Immature natural killer cell (primary cell): Measurements from ENCODE around the gene RABGEF1. TPM values are rescaled to one million over a fixed set of nuclear protein-coding genes. Genes with fewer than 3 reads are reported as not detected.
A peak's percentile ranks its signal among the peaks of the same experiment; 100 is the strongest.
"Not testable (repeated sequence)": the region's sequence is repeated elsewhere in the genome, so short reads cannot be mapped to it uniquely, and the experiment has no call there.

ENCODE experiments used
- DNase-seq, 3 donors: peaks; one replicate each; pipeline ENCODE4 v3.0.0; 2022; ENCODE audit warnings: mixed read lengths in 1 of 3
- H3K27ac Mint-ChIP-seq, 6 donors: one replicate each; pipeline ENCODE4 v1.8.0; 2020; ENCODE audit warnings: mixed read lengths in 6 of 6, mild to moderate bottlenecking in 5 of 6, inconsistent platforms in 4 of 6, moderate library complexity in 3 of 6
- H3K27me3 Mint-ChIP-seq, 3 donors: one replicate each; pipeline ENCODE4 v1.8.0; 2020 to 2021; ENCODE audit warnings: low read depth in 3 of 3, mild to moderate bottlenecking in 3 of 3, mixed read lengths in 3 of 3, moderate library complexity in 3 of 3, inconsistent platforms in 1 of 3
- H3K36me3 Mint-ChIP-seq, 3 donors: one replicate each; pipeline ENCODE4 v1.8.0; 2020; ENCODE audit warnings: mixed read lengths in 3 of 3, inconsistent platforms in 2 of 3, mild to moderate bottlenecking in 2 of 3
- H3K4me1 Mint-ChIP-seq, 2 donors: one replicate each; pipeline ENCODE4 v1.8.0; 2020; ENCODE audit warnings: inconsistent platforms in 2 of 2, mild to moderate bottlenecking in 2 of 2, mixed read lengths in 2 of 2, moderate library complexity in 1 of 2
- H3K4me3 Mint-ChIP-seq, 5 donors: one replicate each; pipeline ENCODE4 v1.8.0; 2020; ENCODE audit warnings: mild to moderate bottlenecking in 5 of 5, mixed read lengths in 5 of 5, inconsistent platforms in 3 of 5, moderate library complexity in 3 of 5
- H3K9me3 Mint-ChIP-seq, 6 donors: one replicate each; pipeline ENCODE4 v1.8.0; 2020; ENCODE audit warnings: mild to moderate bottlenecking in 6 of 6, mixed read lengths in 6 of 6, inconsistent platforms in 4 of 6, moderate library complexity in 3 of 6
- polyA plus RNA-seq, 3 donors: library from polyadenylated mRNA; unstranded; fragments of 300-500 nt; fragmentation: Illumina TruSeq; gene quantifications; one replicate each; pipeline ENCODE4 v1.2.3, GENCODE V29; 2021

RABGEF1 gene
- polyA plus RNA-seq, 3 donors from 2014 or later, result 13.8 to 30.3 (median 22.6) TPM

GRCh38 chr7:66739953-66740301, 606 bp upstream of the RABGEF1 start:
- peak overlapping the region; percentile 95 to 97 (median 96) for H3K27ac Mint-ChIP-seq
- peaks cover 7 to 29% (median 9%) of the 10 kb centered on the region in 3 donors for H3K27me3 Mint-ChIP-seq
- H3K4me1 Mint-ChIP-seq, result peaks cover 46 to 68% of the 10 kb centered on the region in 2 donors
- H3K9me3 Mint-ChIP-seq, result peaks cover 0 to 2% (median 0%) of the 10 kb centered on the region in 6 donors
- H3K4me3 Mint-ChIP-seq, result peak overlapping the region; percentile 91 to 96 (median 92)
- H3K36me3 Mint-ChIP-seq, result peaks cover 5 to 14% (median 5%) of the 10 kb centered on the region in 3 donors
- DNase-seq, result no peak

- Mint-ChIP-seq H3K27me3 (peaks cover 7 to 32% (median 9%) of the 10 kb centered on the region in 3 donors), H3K4me1 (peaks cover 39 to 55% of the 10 kb centered on the region in 2 donors), H3K4me3 (peak overlapping the region; percentile 91 to 96 (median 92)), H3K27ac (peak overlapping the region; percentile 70 to 97 (median 84))
- H3K9me3 Mint-ChIP-seq, H3K36me3 Mint-ChIP-seq: not testable (repeated sequence)
- DNase-seq, result peak; percentile 62 to 63 (median 63)
Observed at GRCh38 chr7:66740980-66741709, 612 bp downstream of the RABGEF1 start.

DNA sequence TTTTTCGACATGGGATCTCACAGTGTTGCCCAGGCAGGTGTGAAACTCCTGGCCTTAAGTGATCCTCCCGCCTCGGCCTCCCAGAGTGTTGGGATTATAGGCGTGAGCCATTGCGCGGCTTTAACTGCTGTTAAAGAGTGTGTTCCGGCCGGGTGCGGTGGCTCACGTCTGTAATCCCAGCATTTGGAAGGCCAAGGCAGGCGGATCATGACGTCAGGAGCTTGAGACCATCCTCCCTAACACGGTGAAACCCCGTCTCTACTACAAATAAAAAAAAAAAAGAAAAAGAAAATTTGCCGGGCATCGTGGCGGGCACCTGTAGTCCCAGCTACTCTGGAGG, 1.1 kb downstream of the RABGEF1 start:
- Mint-ChIP-seq H3K9me3 (no peaks in the 10 kb centered on the region), H3K27ac (peak overlapping the region; percentile 70 to 97 (median 84)), H3K4me3 (peak overlapping the region; percentile 91 to 96 (median 92)), H3K36me3 (no peaks in the 10 kb centered on the region), H3K27me3 (peaks cover 7 to 30% (median 9%) of the 10 kb centered on the region in 3 donors), H3K4me1 (peaks cover 36 to 50% of the 10 kb centered on the region in 2 donors)
- no peak for DNase-seq

DNA sequence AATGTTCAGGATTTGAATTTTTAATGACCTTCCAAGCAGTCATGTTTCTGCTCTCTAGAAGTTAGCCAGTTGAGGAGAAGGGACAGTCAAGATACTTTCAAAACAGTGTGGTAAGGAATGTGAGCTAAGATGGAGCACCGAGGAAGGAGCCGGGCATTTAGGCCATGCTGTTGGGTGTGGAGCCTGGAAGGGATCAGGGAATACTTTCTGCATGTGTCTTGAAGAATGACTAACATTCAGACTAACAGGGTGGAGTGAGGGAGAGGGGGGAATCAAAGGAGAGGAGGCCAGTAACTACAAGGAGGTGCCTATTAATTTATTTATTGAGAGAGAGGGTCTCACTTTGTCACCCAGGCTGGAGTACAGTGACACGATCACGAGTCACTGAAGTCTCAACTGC, 1.8 kb downstream of the RABGEF1 start:
- peaks cover 32 to 44% of the 10 kb centered on the region in 2 donors for H3K4me1 Mint-ChIP-seq
- not testable (repeated sequence) for H3K36me3 Mint-ChIP-seq, DNase-seq, H3K9me3 Mint-ChIP-seq
- peak overlapping the region; percentile 5 to 59 (median 48) for H3K4me3 Mint-ChIP-seq
- H3K27me3 Mint-ChIP-seq, result peaks cover 7 to 27% (median 9%) of the 10 kb centered on the region in 3 donors
- H3K27ac Mint-ChIP-seq, result peak overlapping the region; percentile 20 to 97 (median 76)

- peak overlapping the region in 2 of 6 donors; percentile 39 to 64 for H3K27ac Mint-ChIP-seq
- H3K4me3 Mint-ChIP-seq, result peak overlapping the region in 1 of 5 donors; percentile 31
- H3K36me3 Mint-ChIP-seq, result no peaks in the 10 kb centered on the region
- H3K9me3 Mint-ChIP-seq, result no peaks in the 10 kb centered on the region
- peaks cover 26 to 40% of the 10 kb centered on the region in 2 donors for H3K4me1 Mint-ChIP-seq
- no peak for DNase-seq
- H3K27me3 Mint-ChIP-seq, result peaks cover 7 to 27% (median 9%) of the 10 kb centered on the region in 3 donors
Observed at GRCh38 chr7:66743920-66744319, 3.4 kb downstream of the RABGEF1 start.

- no peaks in the 10 kb centered on the region for H3K9me3 Mint-ChIP-seq
- peaks cover 16 to 45% of the 10 kb centered on the region in 2 donors for H3K4me1 Mint-ChIP-seq
- peaks cover 0 to 7% (median 3%) of the 10 kb centered on the region in 3 donors for H3K27me3 Mint-ChIP-seq
- no peak overlapping the region for H3K27ac Mint-ChIP-seq
- H3K4me3 Mint-ChIP-seq, result no peak overlapping the region
- H3K36me3 Mint-ChIP-seq, result no peaks in the 10 kb centered on the region
- no peak for DNase-seq
Observed at GRCh38 chr7:66747385-66747784, 6.9 kb downstream of the RABGEF1 start.

GRCh38 chr7:66747881-66748511, 7.5 kb downstream of the RABGEF1 start:
- Mint-ChIP-seq H3K36me3 (no peaks in the 10 kb centered on the region), H3K4me1 (peaks cover 14 to 47% of the 10 kb centered on the region in 2 donors), H3K4me3 (no peak overlapping the region), H3K27me3 (peaks cover 0 to 7% (median 0%) of the 10 kb centered on the region in 3 donors), H3K9me3 (no peaks in the 10 kb centered on the region), H3K27ac (no peak overlapping the region)
- no peak for DNase-seq

DNA sequence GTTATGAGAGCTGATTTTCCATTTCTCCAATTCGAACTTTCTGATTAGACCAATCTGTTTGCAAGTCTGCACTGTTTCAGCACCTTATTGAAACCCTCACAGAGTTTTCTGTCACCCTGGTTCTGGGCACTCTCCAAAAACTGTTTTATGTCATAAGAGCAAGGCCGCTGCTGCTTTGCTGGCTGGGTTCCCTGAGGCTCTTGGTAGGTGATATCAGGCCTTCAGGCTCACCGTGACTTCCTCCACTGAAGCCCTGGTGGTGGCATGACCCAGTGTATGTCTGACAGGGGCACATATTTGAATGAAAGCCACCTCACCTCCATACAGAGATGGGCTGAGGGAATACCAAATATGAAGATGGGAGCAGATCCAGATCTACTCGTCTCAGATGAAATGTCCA, 8.3 kb downstream of the RABGEF1 start:
- H3K4me3 Mint-ChIP-seq, result no peak overlapping the region
- H3K4me1 Mint-ChIP-seq, result peaks cover 16 to 52% of the 10 kb centered on the region in 2 donors
- H3K27me3 Mint-ChIP-seq, result peaks cover 0 to 7% (median 0%) of the 10 kb centered on the region in 3 donors
- no peak for DNase-seq
- no peaks in the 10 kb centered on the region for H3K36me3 Mint-ChIP-seq
- H3K9me3 Mint-ChIP-seq, result no peaks in the 10 kb centered on the region
- H3K27ac Mint-ChIP-seq, result peak overlapping the region in 1 of 6 donors; percentile 46

- DNase-seq, result no peak
- no peak overlapping the region for H3K27ac Mint-ChIP-seq
- H3K27me3 Mint-ChIP-seq, result no peaks in the 10 kb centered on the region
- no peak overlapping the region for H3K4me3 Mint-ChIP-seq
- peaks cover 29 to 67% of the 10 kb centered on the region in 2 donors for H3K4me1 Mint-ChIP-seq
- H3K36me3 Mint-ChIP-seq, result no peaks in the 10 kb centered on the region
- no peaks in the 10 kb centered on the region for H3K9me3 Mint-ChIP-seq
Observed at GRCh38 chr7:66751945-66752344, 11.4 kb downstream of the RABGEF1 start.

DNA sequence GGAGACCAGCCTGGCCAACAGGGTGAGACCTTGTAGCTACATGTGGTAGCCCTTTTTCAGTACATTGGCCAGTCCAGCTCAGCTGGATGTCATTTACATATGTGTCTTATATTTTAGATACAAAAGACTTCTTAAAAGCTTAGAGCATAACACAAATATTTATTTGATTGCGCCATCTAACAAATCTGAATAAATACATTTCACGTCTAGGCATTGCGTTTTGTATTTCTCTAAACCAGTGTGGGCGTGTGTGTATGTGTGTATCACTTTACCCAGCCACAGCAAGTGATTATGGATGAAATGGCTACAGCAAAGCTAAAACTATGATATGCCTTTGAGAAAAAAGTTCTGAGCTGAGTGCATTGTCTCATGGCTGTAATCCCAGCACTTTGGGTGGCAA, 14.0 kb downstream of the RABGEF1 start:
- Mint-ChIP-seq H3K36me3 (no peaks in the 10 kb centered on the region), H3K4me1 (peaks cover 43 to 76% of the 10 kb centered on the region in 2 donors), H3K9me3 (no peaks in the 10 kb centered on the region), H3K27ac (no peak overlapping the region), H3K4me3 (no peak overlapping the region), H3K27me3 (peaks cover 0 to 2% (median 0%) of the 10 kb centered on the region in 3 donors)
- DNase-seq, result no peak

GRCh38 chr7:66755059-66755458, 14.5 kb downstream of the RABGEF1 start:
- not testable (repeated sequence) for H3K4me3 Mint-ChIP-seq, DNase-seq, H3K9me3 Mint-ChIP-seq, H3K27me3 Mint-ChIP-seq, H3K36me3 Mint-ChIP-seq
- Mint-ChIP-seq H3K27ac (peak overlapping the region in 1 of 6 donors; percentile 78), H3K4me1 (peaks cover 46 to 78% of the 10 kb centered on the region in 2 donors)

DNA sequence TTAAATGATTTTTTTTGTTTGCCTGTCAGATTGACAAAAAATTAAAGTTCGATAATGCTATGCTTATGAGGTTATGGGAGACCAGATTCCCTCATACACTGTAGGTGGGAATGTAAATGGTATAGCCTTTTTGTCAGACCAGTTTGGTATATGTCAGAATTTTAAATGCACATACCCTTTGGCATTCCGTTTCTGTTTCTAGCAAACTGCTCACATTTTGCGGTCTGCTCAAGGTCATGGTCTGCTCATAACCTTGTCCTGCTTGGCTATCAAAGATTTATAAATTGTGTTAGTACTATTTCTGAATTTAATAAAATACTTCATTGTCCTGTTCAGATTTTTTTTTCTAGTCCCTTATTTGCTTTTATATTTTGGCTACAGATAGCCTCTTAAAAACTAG, 15.7 kb downstream of the RABGEF1 start:
- not testable (repeated sequence) for H3K9me3 Mint-ChIP-seq, DNase-seq, H3K36me3 Mint-ChIP-seq, H3K27me3 Mint-ChIP-seq
- Mint-ChIP-seq H3K4me3 (peak overlapping the region in 1 of 5 donors; percentile 1), H3K27ac (peak overlapping the region in 4 of 6 donors; percentile 18 to 90 (median 22)), H3K4me1 (peaks cover 55 to 81% of the 10 kb centered on the region in 2 donors)

DNA sequence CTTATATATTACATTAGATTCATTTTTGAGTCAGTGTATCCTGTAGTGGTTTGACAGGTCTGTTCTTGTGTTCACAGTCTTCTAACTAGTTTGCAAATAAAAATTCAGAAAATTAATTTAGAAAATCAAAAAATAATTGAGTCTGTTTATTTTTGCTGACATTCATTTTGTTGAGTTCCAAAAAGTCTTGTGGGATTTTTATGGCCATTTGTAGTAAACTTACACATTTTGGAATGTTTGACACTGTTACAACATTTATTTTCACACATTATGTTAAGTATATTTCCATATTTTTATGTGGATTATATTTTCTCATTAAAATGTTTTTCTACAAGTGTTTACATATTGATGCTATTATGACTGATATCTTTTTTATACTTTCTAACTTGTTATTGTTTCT, 16.4 kb downstream of the RABGEF1 start:
- peak overlapping the region in 2 of 6 donors; percentile 22 to 90 for H3K27ac Mint-ChIP-seq
- H3K36me3 Mint-ChIP-seq, result no peaks in the 10 kb centered on the region
- peaks cover 54 to 76% of the 10 kb centered on the region in 2 donors for H3K4me1 Mint-ChIP-seq
- H3K4me3 Mint-ChIP-seq, result no peak overlapping the region
- H3K9me3 Mint-ChIP-seq, result no peaks in the 10 kb centered on the region
- H3K27me3 Mint-ChIP-seq, result peaks cover 0 to 2% (median 2%) of the 10 kb centered on the region in 3 donors
- DNase-seq, result no peak

GRCh38 chr7:66757939-66758338, 17.4 kb downstream of the RABGEF1 start:
- H3K4me3 Mint-ChIP-seq, result peak overlapping the region in 1 of 5 donors; percentile 78
- H3K36me3 Mint-ChIP-seq, result no peaks in the 10 kb centered on the region
- peaks cover 0 to 4% (median 2%) of the 10 kb centered on the region in 3 donors for H3K27me3 Mint-ChIP-seq
- peak overlapping the region in 5 of 6 donors; percentile 81 to 94 (median 86) for H3K27ac Mint-ChIP-seq
- peaks cover 52 to 70% of the 10 kb centered on the region in 2 donors for H3K4me1 Mint-ChIP-seq
- no peak for DNase-seq
- no peaks in the 10 kb centered on the region for H3K9me3 Mint-ChIP-seq
